ENCODE data around the gene AUTS2. TPM values are rescaled to one million over a fixed set of nuclear protein-coding genes. Genes with fewer than 3 reads are reported as not detected.

Gene AUTS2
- total and polyA plus RNA-seq, 9 of the 15 experiments (the other 6 are each of a cell fraction or from before 2014, with no cell fraction given) = 0.58 TPM; not detected in 8

DNA sequence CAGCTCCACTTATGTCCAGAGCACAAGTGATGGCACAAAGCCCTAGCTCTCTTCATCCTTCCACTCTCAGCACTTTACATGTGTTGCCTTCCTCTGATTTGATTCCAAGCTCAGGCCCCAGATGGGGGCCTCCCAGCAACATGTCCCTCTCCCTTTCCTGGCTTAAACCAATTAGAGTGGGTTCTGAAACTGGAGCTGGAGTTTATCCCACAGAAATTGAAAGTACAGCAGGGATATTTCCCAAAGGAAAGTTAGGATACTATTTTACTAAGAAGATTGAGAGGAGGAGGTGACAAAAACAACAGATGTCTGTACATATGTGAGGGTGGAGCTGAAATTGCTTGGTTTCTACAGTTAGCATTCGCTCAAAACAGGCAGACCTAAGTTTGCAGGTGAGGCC lies 724.6 kb downstream of the AUTS2 start:
- ChIA-PET CTCF (ENCODE audit: low intra/inter-chr PET ratio) (no interaction called here), POLR2A (no interaction called here)
- Histone ChIP-seq H3K9me1 (ENCODE audit: control insufficient read depth, insufficient read depth, low read length) (no peaks in the 10 kb centered on the region), H3K36me3 (ENCODE audit: control insufficient read depth, insufficient read depth, low read length) (no peaks in the 10 kb centered on the region), H3K9ac (ENCODE audit: insufficient read depth in 1 of 2, low read depth in 2 of 2, low read length in 2 of 2) (no peak overlapping the region), H3K79me2 (ENCODE audit: control insufficient read depth, insufficient read depth, low read length) (no peaks in the 10 kb centered on the region), H2AFZ (ENCODE audit: low read depth, low read length) (no peak overlapping the region), H3K27me3 (ENCODE audit: control insufficient read depth in 2 of 2, insufficient read depth in 2 of 2, low read length in 2 of 2) (no peaks in the 10 kb centered on the region), H4K20me1 (replicated peaks; ENCODE audit: control insufficient read depth, insufficient read depth, low read length) (no peaks in the 10 kb centered on the region), H3K4me1 (replicated peaks in 1 of 2; ENCODE audit: control insufficient read depth in 2 of 2, insufficient read depth in 2 of 2, low read length in 2 of 2) (no peaks in the 10 kb centered on the region), H3K4me3 (no peak overlapping the region), H3K27ac (ENCODE audit: extremely low read depth, low read depth, low read length) (no peak overlapping the region), H3K4me2 (ENCODE audit: insufficient read depth, low read length) (no peak overlapping the region), H3K9me3 (replicated peaks; ENCODE audit: control insufficient read depth, insufficient read depth, low read depth, low read length) (no peaks in the 10 kb centered on the region)
- WGBS (ENCODE audit: insufficient coverage, low coverage, missing lambda C conversion rate) = 0% methylated on average over 1 of the region's 1 CpG
- TF ChIP-seq BRCA1 (IDR thresholded peaks at IDR 0.05) = no peak
- no peak for TF ChIP-seq BRCA1 (CRISPR knock-in tag; IDR thresholded peaks at IDR 0.05)
- no peak for TF ChIP-seq STAG1 (CRISPR knock-in tag; IDR thresholded peaks at IDR 0.05; ENCODE audit: borderline replicate concordance)
- no peak for TF ChIP-seq TRIM24 (IDR thresholded peaks at IDR 0.05)
- TF ChIP-seq KLF6 (CRISPR knock-in tag; IDR thresholded peaks at IDR 0.05; ENCODE audit: borderline replicate concordance) = no peak
- no peak for TF ChIP-seq SREBF1 (IDR thresholded peaks at IDR 0.05; ENCODE audit: borderline replicate concordance, low read depth, low read length)
- TF ChIP-seq PHB (CRISPR knock-in tag; IDR thresholded peaks at IDR 0.05) = no peak
- no peak for TF ChIP-seq FOXK2 (conservative IDR thresholded peaks at IDR 0.05 in 1 of 2, IDR thresholded peaks at IDR 0.05 in 1 of 2; ENCODE audit: low read depth in 2 of 2)
- TF ChIP-seq CREB5 (CRISPR knock-in tag; IDR thresholded peaks at IDR 0.05) = no peak
- TF ChIP-seq, protein P1, sequence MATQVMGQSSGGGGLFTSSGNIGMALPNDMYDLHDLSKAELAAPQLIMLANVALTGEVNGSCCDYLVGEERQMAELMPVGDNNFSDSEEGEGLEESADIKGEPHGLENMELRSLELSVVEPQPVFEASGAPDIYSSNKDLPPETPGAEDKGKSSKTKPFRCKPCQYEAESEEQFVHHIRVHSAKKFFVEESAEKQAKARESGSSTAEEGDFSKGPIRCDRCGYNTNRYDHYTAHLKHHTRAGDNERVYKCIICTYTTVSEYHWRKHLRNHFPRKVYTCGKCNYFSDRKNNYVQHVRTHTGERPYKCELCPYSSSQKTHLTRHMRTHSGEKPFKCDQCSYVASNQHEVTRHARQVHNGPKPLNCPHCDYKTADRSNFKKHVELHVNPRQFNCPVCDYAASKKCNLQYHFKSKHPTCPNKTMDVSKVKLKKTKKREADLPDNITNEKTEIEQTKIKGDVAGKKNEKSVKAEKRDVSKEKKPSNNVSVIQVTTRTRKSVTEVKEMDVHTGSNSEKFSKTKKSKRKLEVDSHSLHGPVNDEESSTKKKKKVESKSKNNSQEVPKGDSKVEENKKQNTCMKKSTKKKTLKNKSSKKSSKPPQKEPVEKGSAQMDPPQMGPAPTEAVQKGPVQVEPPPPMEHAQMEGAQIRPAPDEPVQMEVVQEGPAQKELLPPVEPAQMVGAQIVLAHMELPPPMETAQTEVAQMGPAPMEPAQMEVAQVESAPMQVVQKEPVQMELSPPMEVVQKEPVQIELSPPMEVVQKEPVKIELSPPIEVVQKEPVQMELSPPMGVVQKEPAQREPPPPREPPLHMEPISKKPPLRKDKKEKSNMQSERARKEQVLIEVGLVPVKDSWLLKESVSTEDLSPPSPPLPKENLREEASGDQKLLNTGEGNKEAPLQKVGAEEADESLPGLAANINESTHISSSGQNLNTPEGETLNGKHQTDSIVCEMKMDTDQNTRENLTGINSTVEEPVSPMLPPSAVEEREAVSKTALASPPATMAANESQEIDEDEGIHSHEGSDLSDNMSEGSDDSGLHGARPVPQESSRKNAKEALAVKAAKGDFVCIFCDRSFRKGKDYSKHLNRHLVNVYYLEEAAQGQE (IDR thresholded peaks at IDR 0.05; ENCODE audit: borderline replicate concordance) = no peak
- TF ChIP-seq, protein P1 (CRISPR knock-in tag; IDR thresholded peaks at IDR 0.05; ENCODE audit: low read depth) = no peak
- no peak for TF ChIP-seq EGR1 (conservative IDR thresholded peaks at IDR 0.05)
- no peak for TF ChIP-seq ZNF696 (CRISPR knock-in tag; conservative IDR thresholded peaks at IDR 0.05)
- FAIRE-seq (no peak), DNase-seq (ENCODE audit: extremely low read depth in 1 of 4, low spot score in 3 of 4) (no peak), ATAC-seq (no peak)
- in situ Hi-C loops (cut with MboI) = no loop called here
- intact Hi-C loops (cut with micrococcal nuclease) = no loop called here
- no TSS peak for BruUV-seq (replicated peaks)
